GM12878 (cell line): ENCODE measurements around the gene MEG3. TPM values are rescaled to one million over a fixed set of nuclear protein-coding genes. Genes with fewer than 3 reads are reported as not detected.

Source experiments
- ATAC-seq: fragments of 200-7000 bp; cut with Tn5 transposase; 3 replicates; pipeline ENCODE4 v1.9.1; 2020; ENCODE audit warnings: mild to moderate bottlenecking, moderate library complexity
- BruUV-seq: library from RNA; stranded (reverse); fragments of 400-500 nt; replicated peaks from 2 replicates; lab custom pipeline; 2021; lab: Mats Ljungman, UMichigan
- CTCF ChIA-PET: fragments of 300-600 bp; sonication (Branson Sonifier 250); formaldehyde crosslinking; extraction: SDS; loops from one replicate; lab custom pipeline; 2021; ENCODE audit warnings: inconsistent platforms; lab: Yijun Ruan, JAX
- POLR2A ChIA-PET: fragments of 350-600 bp; formaldehyde crosslinking; extraction: SDS; loops from one replicate; lab custom pipeline; 2021; ENCODE audit warnings: inconsistent platforms; lab: Charles Lee
- RAD21 ChIA-PET: fragments of 300-600 bp; sonication (Branson Sonifier 250); formaldehyde crosslinking; loops from one replicate; lab custom pipeline; 2023; ENCODE audit warnings: antibody characterized with exemption; ENCODE audit not compliant: unreplicated experiment; lab: Charles Lee
- SMC1A ChIA-PET: fragments of 300-600 bp; sonication (Branson Sonifier 250); formaldehyde crosslinking; loops from one replicate; lab custom pipeline; 2023; ENCODE audit not compliant: unreplicated experiment, uncharacterized antibody; lab: Charles Lee
- DNase-seq: peaks from one replicate; pipeline ENCODE4 v3.0.0-alpha.2; 2011; ENCODE audit warnings: low read depth, low spot score
- FAIRE-seq: peaks from 3 replicates; lab custom pipeline; 2011; peaks lifted over from hg19 to GRCh38; lab: Jason Lieb, UNC
- H2AFZ ChIP-seq: 2 replicates; pipeline ENCODE4 v1.6.0; 2011; ENCODE audit warnings: low read depth, low read length, control low read depth; ENCODE audit not compliant: control insufficient read depth
- H3K27ac ChIP-seq: 2 replicates; pipeline ENCODE4 v1.5.1; 2011; ENCODE audit warnings: control low read depth; ENCODE audit not compliant: control insufficient read depth, insufficient read depth
- H3K27me3 ChIP-seq, 2 experiments: replicated peaks in 1 of 2; 2 replicates each; pipeline versions ENCODE4 v1.6.0 to v1.6.1; 2011; ENCODE audit warnings: low read length in 1 of 2; ENCODE audit not compliant: control insufficient read depth in 2 of 2, insufficient read depth in 2 of 2
- H3K36me3 ChIP-seq, 2 experiments: 2 replicates each; pipeline ENCODE4 v1.5.1; 2011; ENCODE audit warnings: low read length in 1 of 2; ENCODE audit not compliant: control insufficient read depth in 2 of 2, insufficient read depth in 2 of 2
- H3K4me1 ChIP-seq: 2 replicates; pipeline ENCODE4 v1.6.1; 2011; ENCODE audit warnings: mild to moderate bottlenecking, low read length, moderate library complexity, mixed read lengths; ENCODE audit not compliant: control insufficient read depth, insufficient read depth
- H3K4me2 ChIP-seq: 2 replicates; pipeline ENCODE4 v1.6.0; 2011; ENCODE audit warnings: control low read depth; ENCODE audit not compliant: control insufficient read depth, insufficient read depth
- H3K4me3 ChIP-seq: fragments of 200-600 bp; sonication (generic); 2 replicates; pipeline ENCODE4 v1.5.1; 2016
- H3K79me2 ChIP-seq: 2 replicates; pipeline ENCODE4 v1.6.0; 2011; ENCODE audit warnings: low read length; ENCODE audit not compliant: control insufficient read depth, insufficient read depth
- H3K9ac ChIP-seq: 2 replicates; pipeline ENCODE4 v1.8.0; 2011; ENCODE audit warnings: low read length, control low read depth, mixed read lengths; ENCODE audit not compliant: control insufficient read depth, insufficient read depth
- H3K9me3 ChIP-seq: replicated peaks from 3 replicates; pipeline ENCODE4 v1.5.1; 2011; ENCODE audit warnings: mild to moderate bottlenecking, low read length; ENCODE audit not compliant: control insufficient read depth, insufficient read depth
- H4K20me1 ChIP-seq: 2 replicates; pipeline ENCODE4 v1.6.0; 2011; ENCODE audit not compliant: control insufficient read depth, insufficient read depth
- CBX3 ChIP-seq: fragments of 200-600 bp; sonication (generic); IDR thresholded peaks from 2 replicates; pipeline ENCODE4 v1.6.1; 2016; ENCODE audit warnings: low read depth, borderline replicate concordance
- CHD4 ChIP-seq: fragments of 200-600 bp; sonication (generic); IDR thresholded peaks from 2 replicates; pipeline ENCODE4 v1.6.1; 2016; ENCODE audit warnings: mild to moderate bottlenecking
- EGR1 ChIP-seq, 2 experiments: IDR thresholded peaks; 1 replicate in 1 of 2; 2 replicates in 1 of 2; pipeline ENCODE4 v1.6.1; 2011 to 2012; ENCODE audit warnings: low read depth in 2 of 2, low read length in 2 of 2, borderline replicate concordance in 1 of 2, mild to moderate bottlenecking in 1 of 2, moderate library complexity in 1 of 2
- GATAD2B ChIP-seq: fragments of 450-650 bp; conservative IDR thresholded peaks from 2 replicates; pipeline ENCODE4 v1.6.1; 2017; ENCODE audit warnings: low read depth, mild to moderate bottlenecking, moderate library complexity
- RFX5 ChIP-seq: IDR thresholded peaks from 2 replicates; pipeline ENCODE4 v1.6.1; 2011; ENCODE audit warnings: low read depth, low read length, improper control_type of control experiment
- SMAD1 ChIP-seq: fragments of 450-650 bp; IDR thresholded peaks from 2 replicates; pipeline ENCODE4 v1.6.1; 2018; ENCODE audit warnings: mild to moderate bottlenecking, low read depth; ENCODE audit not compliant: partially characterized antibody
- SMC3 ChIP-seq: IDR thresholded peaks from 2 replicates; pipeline ENCODE4 v1.6.1; 2011; ENCODE audit warnings: low read length, improper control_type of control experiment, borderline replicate concordance
- SREBF1 ChIP-seq: IDR thresholded peaks from 2 replicates; pipeline ENCODE4 v1.6.1; 2012; ENCODE audit warnings: mild to moderate bottlenecking, low read length
- SUZ12 ChIP-seq: fragments of 200-600 bp; sonication (generic); IDR thresholded peaks from one replicate; pipeline ENCODE4 v1.6.1; 2018; ENCODE audit warnings: antibody characterized with exemption, mild to moderate bottlenecking; ENCODE audit not compliant: unreplicated experiment
- TCF7 ChIP-seq: IDR thresholded peaks from 2 replicates; pipeline ENCODE4 v1.6.1; 2014; ENCODE audit warnings: antibody characterized with exemption, borderline replicate concordance
- WGBS: methylation state at CpG from one replicate; pipeline ENCODE4 v1.1.6; 2016; ENCODE audit warnings: low lambda C conversion rate; ENCODE audit not compliant: insufficient replicate concordance, insufficient coverage; ENCODE audit errors: missing lambda C conversion rate; 5-methylcytosine and 5-hydroxymethylcytosine counted together
- in situ Hi-C: fragments of 300-500 bp; cut with MboI; formaldehyde crosslinking; loops from 9 replicates; pipeline ENCODE4 v1.14.3; 2018; ENCODE audit warnings: mixed read lengths
- intact Hi-C: fragments of 100-400 bp; cut with micrococcal nuclease; formaldehyde crosslinking; loops from one replicate; pipeline ENCODE4 v1.14.2; 2022; ENCODE audit not compliant: unreplicated experiment
- polyA plus RNA-seq, 11 experiments: library from polyadenylated mRNA; depleted of rRNA in 4 of 11; unstranded in 6 of 11; stranded (reverse) in 5 of 11; fragments of >200 nt; fragmentation: Nextera tagmentation in 4 of 11; fragmentation: Illumina TruSeq in 1 of 11; extraction: Ambion mirVana in 4 of 11; extraction: Trizol in 1 of 11; gene quantifications; 1 replicate in 1 of 11; 2 replicates in 10 of 11; pipeline versions ENCODE4 v1.2.1 to v1.2.3, GENCODE V29; 2011 to 2016; ENCODE audit warnings: inconsistent platforms in 2 of 11, missing spikeins in 2 of 11, low read depth in 1 of 11
- total RNA-seq, 4 experiments: library from RNA; depleted of rRNA in 3 of 4; stranded (reverse); fragments of >200 nt in 3 of 4; fragmentation: Illumina TruSeq in 1 of 4; extraction: Trizol in 1 of 4; gene quantifications; 2 replicates each; pipeline versions ENCODE4 v1.2.1 to v1.2.3, GENCODE V29; 2013 to 2021
- TF ChIP-seq, protein P1 (sequence below): IDR thresholded peaks from 2 replicates; pipeline ENCODE4 v1.6.1; 2011; ENCODE audit warnings: low read depth, mild to moderate bottlenecking, low read length, moderate library complexity, borderline replicate concordance; ENCODE audit errors: extremely low read depth
- TF ChIP-seq, protein P2 (sequence below): IDR thresholded peaks from 2 replicates; pipeline ENCODE4 v1.6.1; 2012; ENCODE audit warnings: low read depth, low read length, improper control_type of control experiment
- TF ChIP-seq, protein P3 (sequence below): fragments of 150-350 bp; IDR thresholded peaks from 2 replicates; pipeline ENCODE4 v1.6.1; 2014; ENCODE audit warnings: mild to moderate bottlenecking, low read depth, low read length

The MEG3 gene
- total and polyA plus RNA-seq, 10 of the 15 experiments (the other 5 are each of a cell fraction or from before 2014, with no cell fraction given), result 0.03 to 2.9 (median 0.95) TPM; not detected in 7

DNA sequence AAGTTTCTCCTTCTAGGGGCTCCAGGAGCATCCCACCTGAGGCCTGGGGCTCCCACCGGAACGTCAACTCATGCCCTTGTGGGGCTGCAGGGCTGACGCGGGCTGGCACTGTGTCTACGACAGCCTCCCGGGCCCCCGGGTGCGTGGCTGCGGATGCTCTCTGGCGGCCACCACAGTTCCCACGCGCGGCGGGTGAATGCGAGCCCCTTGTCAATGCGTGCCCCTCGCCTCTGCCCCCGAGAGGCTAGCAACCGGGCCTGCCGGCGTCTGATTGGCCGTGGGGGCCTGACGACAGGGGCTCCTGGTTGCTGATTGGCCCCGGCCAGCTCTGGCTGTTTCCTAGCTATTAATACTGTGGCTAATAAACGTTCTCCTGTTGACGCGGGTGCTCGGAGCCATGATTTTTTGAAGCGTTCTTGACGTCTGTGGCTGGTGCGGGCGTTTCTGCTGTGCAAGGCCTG lies 1.8 kb upstream of the MEG3 start:
- ATAC-seq (peak; percentile 42; the same call in 2 of the 3 replicates), FAIRE-seq (no peak), DNase-seq (no peak)
- CTCF ChIA-PET, result interaction anchor here (0.6 kb wide), 1 partner anchor 301 kb away, joined by 3 read pairs; no protein-coding TSS in a partner anchor
- 38% methylated on average over 32 of the region's 32 CpGs for WGBS
- no peaks in the 10 kb centered on the region; the same call in 2 of the 3 replicates for H3K9me3 ChIP-seq
- H2AFZ ChIP-seq, result no peak overlapping the region
- no peak overlapping the region for H3K9ac ChIP-seq
- in situ Hi-C loops, result no loop called here
- intact Hi-C loops, result no loop called here
- H3K36me3 ChIP-seq, result no peaks in the 10 kb centered on the region
- no peak overlapping the region for H3K4me2 ChIP-seq
- no peak overlapping the region for H3K27ac ChIP-seq
- TF ChIP-seq, protein P1, sequence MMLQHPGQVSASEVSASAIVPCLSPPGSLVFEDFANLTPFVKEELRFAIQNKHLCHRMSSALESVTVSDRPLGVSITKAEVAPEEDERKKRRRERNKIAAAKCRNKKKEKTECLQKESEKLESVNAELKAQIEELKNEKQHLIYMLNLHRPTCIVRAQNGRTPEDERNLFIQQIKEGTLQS, result no peak
- TF ChIP-seq GATAD2B, result no peak
- peak; percentile 36; the same call in 1 of the 2 replicates for TF ChIP-seq RFX5
- TF ChIP-seq, protein P2, sequence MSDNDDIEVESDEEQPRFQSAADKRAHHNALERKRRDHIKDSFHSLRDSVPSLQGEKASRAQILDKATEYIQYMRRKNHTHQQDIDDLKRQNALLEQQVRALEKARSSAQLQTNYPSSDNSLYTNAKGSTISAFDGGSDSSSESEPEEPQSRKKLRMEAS, result no peak
- TF ChIP-seq, all 136 proteins: peak for 1
- H3K79me2 ChIP-seq, result no peaks in the 10 kb centered on the region
- no TSS peak for BruUV-seq
- no peak overlapping the region for H3K4me3 ChIP-seq
- no peaks in the 10 kb centered on the region for H4K20me1 ChIP-seq
- H3K4me1 ChIP-seq, result no peaks in the 10 kb centered on the region
- ChIA-PET SMC1A (no interaction called here), RAD21 (no interaction called here), POLR2A (no interaction called here)
- H3K27me3 ChIP-seq, result no peaks in the 10 kb centered on the region; a peak in 1 of 4 replicates

DNA sequence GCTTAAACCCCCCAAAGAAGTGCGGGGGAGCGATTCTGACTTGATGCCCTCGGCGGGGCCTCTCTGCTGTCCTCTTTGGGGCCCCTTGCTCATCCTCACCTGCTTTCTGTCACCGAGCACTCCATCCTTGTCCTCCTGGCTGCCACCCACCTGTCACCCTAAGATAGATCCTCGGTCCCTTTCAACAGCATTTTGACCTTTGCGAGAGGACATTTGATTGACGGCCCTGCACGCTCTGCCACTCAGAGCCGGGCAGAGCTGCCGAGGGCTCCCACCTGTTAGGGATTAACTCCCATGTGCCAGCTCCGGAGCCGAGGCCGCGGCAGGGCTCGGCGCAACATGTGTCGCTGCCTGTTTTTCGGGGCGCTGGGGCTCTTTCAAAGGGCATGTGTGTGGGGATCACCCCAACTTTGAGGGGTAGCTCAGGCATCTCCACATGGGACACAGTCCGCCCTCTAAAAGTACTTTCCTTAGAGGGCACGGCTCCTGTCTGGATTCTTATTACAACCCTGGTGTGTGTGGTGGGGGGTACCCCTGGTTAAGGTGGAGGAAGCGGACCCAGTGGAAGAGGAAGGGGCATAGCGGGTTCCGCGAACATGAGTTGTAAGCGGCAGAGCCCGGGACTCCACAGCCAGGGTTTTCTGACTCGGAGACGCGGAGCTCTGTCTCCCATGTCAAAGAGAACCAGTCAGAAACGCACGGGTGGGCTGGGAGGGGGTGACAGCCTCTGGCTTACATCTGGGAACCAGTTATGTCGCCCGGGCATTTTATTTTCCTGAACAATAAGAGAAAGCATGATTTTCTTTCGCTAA lies 811 bp upstream of the MEG3 start:
- ChIA-PET POLR2A (no interaction called here), CTCF (no interaction called here), RAD21 (no interaction called here), SMC1A (no interaction called here)
- no peaks in the 10 kb centered on the region for H4K20me1 ChIP-seq
- no peaks in the 10 kb centered on the region for H3K79me2 ChIP-seq
- intact Hi-C loops (no loop called here), in situ Hi-C loops (no loop called here)
- no peaks in the 10 kb centered on the region; the same call in 2 of the 3 replicates for H3K9me3 ChIP-seq
- H3K36me3 ChIP-seq, result no peaks in the 10 kb centered on the region
- no peaks in the 10 kb centered on the region for H3K4me1 ChIP-seq
- H2AFZ ChIP-seq, result no peak overlapping the region
- H3K4me3 ChIP-seq, result no peak overlapping the region
- no peaks in the 10 kb centered on the region; a peak in 1 of 4 replicates for H3K27me3 ChIP-seq
- whole genome bisulfite sequencing, result 59% methylated on average over 28 of the region's 36 CpGs
- FAIRE-seq (no peak), ATAC-seq (no peak), DNase-seq (no peak)
- no peak overlapping the region for H3K4me2 ChIP-seq
- H3K9ac ChIP-seq, result no peak overlapping the region
- no peak overlapping the region for H3K27ac ChIP-seq
- no TSS peak for BruUV-seq
- TF ChIP-seq CHD4, result no peak
- TF ChIP-seq CBX3, result no peak
- no peak for TF ChIP-seq GATAD2B
- no peak for TF ChIP-seq SUZ12
- TF ChIP-seq TCF7, result no peak
- TF ChIP-seq, protein P3, sequence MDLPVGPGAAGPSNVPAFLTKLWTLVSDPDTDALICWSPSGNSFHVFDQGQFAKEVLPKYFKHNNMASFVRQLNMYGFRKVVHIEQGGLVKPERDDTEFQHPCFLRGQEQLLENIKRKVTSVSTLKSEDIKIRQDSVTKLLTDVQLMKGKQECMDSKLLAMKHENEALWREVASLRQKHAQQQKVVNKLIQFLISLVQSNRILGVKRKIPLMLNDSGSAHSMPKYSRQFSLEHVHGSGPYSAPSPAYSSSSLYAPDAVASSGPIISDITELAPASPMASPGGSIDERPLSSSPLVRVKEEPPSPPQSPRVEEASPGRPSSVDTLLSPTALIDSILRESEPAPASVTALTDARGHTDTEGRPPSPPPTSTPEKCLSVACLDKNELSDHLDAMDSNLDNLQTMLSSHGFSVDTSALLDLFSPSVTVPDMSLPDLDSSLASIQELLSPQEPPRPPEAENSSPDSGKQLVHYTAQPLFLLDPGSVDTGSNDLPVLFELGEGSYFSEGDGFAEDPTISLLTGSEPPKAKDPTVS, result no peak
- TF ChIP-seq SREBF1, result no peak
- no peak for TF ChIP-seq SMC3
- TF ChIP-seq SMAD1, result no peak
- TF ChIP-seq EGR1 (IDR thresholded peaks at IDR 0.05; ENCODE audit: borderline replicate concordance in 1 of 2, low read depth in 2 of 2, low read length in 2 of 2), result no peak
